ENCODE results near the gene RNF227.

- 0 out of 2 replicates have a peak, but pooled peaks have one; percentile 29 for TF ChIP-seq RAD51 (IDR thresholded peaks at IDR 0.05)
- no peak for TF ChIP-seq SMC3 (IDR thresholded peaks at IDR 0.05; ENCODE audit: borderline replicate concordance, low read length)
- TF ChIP-seq CTCF (IDR thresholded peaks at IDR 0.05 in 2 of 3, conservative IDR thresholded peaks at IDR 0.05 in 1 of 3; ENCODE audit: control insufficient read depth in 2 of 3, extremely low read depth in 1 of 3, insufficient read depth in 1 of 3, low read depth in 3 of 3, low read length in 3 of 3): no peak
- no peak for TF ChIP-seq STAT1 (conservative IDR thresholded peaks at IDR 0.05)
- no peak for TF ChIP-seq PAX5 (IDR thresholded peaks at IDR 0.05; ENCODE audit: borderline replicate concordance, low read depth, low read length)
- TF ChIP-seq NFIC (IDR thresholded peaks at IDR 0.05; ENCODE audit: low read depth, low read length): no peak
- TF ChIP-seq BCL11A (IDR thresholded peaks at IDR 0.05; ENCODE audit: low read depth, low read length): no peak
- TF ChIP-seq ZNF207 (IDR thresholded peaks at IDR 0.05; ENCODE audit: borderline replicate concordance): no peak
- no peak for TF ChIP-seq RCOR1 (conservative IDR thresholded peaks at IDR 0.05; ENCODE audit: low read depth, low read length)
- TF ChIP-seq EP300 (IDR thresholded peaks at IDR 0.05; ENCODE audit: borderline replicate concordance in 1 of 2, control insufficient read depth in 1 of 2, low read depth in 2 of 2, low read length in 2 of 2): no peak
- TF ChIP-seq JUND (IDR thresholded peaks at IDR 0.05; ENCODE audit: low read depth, low read length): no peak
- TF ChIP-seq EGR1 (IDR thresholded peaks at IDR 0.05; ENCODE audit: borderline replicate concordance in 1 of 2, low read depth in 2 of 2, low read length in 2 of 2): no peak
- TF ChIP-seq TBL1XR1 (IDR thresholded peaks at IDR 0.05; ENCODE audit: low read depth, low read length): no peak
These were observed 35.8 kb downstream of the RNF227 start for GRCh38 chr17:7880076-7880868.

Measured in GM12878 (cell line).